Natural killer cell (primary cell): ENCODE measurements around the gene UBE4A. TPM values are rescaled to one million over a fixed set of nuclear protein-coding genes. Genes with fewer than 3 reads are reported as not detected.

Source experiments
- ATAC-seq, 3 donors: fragments of 150-1000 bp in 2 of 3; fragments of 200-7000 bp in 1 of 3; cut with Tn5 transposase; 1 replicate in 1 of 3; 2 replicates in 2 of 3; pipeline ENCODE4 v1.10.0; 2021; ENCODE audit warnings: mild to moderate bottlenecking in 2 of 3, moderate library complexity in 2 of 3
- DNase-seq, 2 donors: peaks; one replicate each; pipeline versions ENCODE4 v3.0.0 to v3.0.0-alpha.2; 2013 to 2021; ENCODE audit warnings: mixed read lengths in 1 of 2
- H3K27ac ChIP-seq: one replicate; pipeline ENCODE4 v1.5.1; 2013; ENCODE audit warnings: mild to moderate bottlenecking, low read length
- H3K27me3 ChIP-seq: one replicate; pipeline ENCODE4 v1.6.1; 2013; ENCODE audit warnings: low read length; ENCODE audit not compliant: control insufficient read depth, insufficient read depth
- H3K36me3 ChIP-seq: one replicate; pipeline ENCODE4 v1.6.1; 2013; ENCODE audit warnings: low read length; ENCODE audit not compliant: control insufficient read depth, insufficient read depth
- H3K4me1 ChIP-seq: one replicate; pipeline ENCODE4 v1.6.1; 2013; ENCODE audit warnings: low read length; ENCODE audit not compliant: control insufficient read depth, insufficient read depth
- H3K4me3 ChIP-seq: one replicate; pipeline ENCODE4 v1.5.1; 2013; ENCODE audit warnings: low read length
- H3K9me3 ChIP-seq: one replicate; pipeline ENCODE4 v1.6.1; 2013; ENCODE audit warnings: low read length; ENCODE audit not compliant: control insufficient read depth, insufficient read depth
- H3K27ac Mint-ChIP-seq, 2 donors: one replicate each; pipeline ENCODE4 v1.8.0; 2022; ENCODE audit warnings: mild to moderate bottlenecking in 2 of 2, mixed read lengths in 2 of 2, moderate library complexity in 1 of 2
- H3K27me3 Mint-ChIP-seq, 2 donors: one replicate each; pipeline ENCODE4 v1.8.0; 2022; ENCODE audit warnings: low read depth in 2 of 2, mixed read lengths in 2 of 2
- H3K36me3 Mint-ChIP-seq: one replicate; pipeline ENCODE4 v1.8.0; 2022; ENCODE audit warnings: mixed read lengths
- H3K4me1 Mint-ChIP-seq, 2 donors: one replicate each; pipeline ENCODE4 v1.8.0; 2022; ENCODE audit warnings: mixed read lengths in 2 of 2
- H3K4me3 Mint-ChIP-seq: one replicate; pipeline ENCODE4 v1.8.0; 2022; ENCODE audit warnings: mild to moderate bottlenecking, moderate library complexity, mixed read lengths
- H3K9me3 Mint-ChIP-seq, 2 donors: one replicate each; pipeline ENCODE4 v1.8.0; 2022; ENCODE audit warnings: mixed read lengths in 2 of 2
- CTCF ChIP-seq: fragments of 200-600 bp; IDR thresholded peaks from one replicate; pipeline ENCODE4 v1.8.0; 2022; ENCODE audit warnings: antibody characterized with exemption
- WGBS: methylation state at CpG from one replicate; pipeline ENCODE4 v1.1.7; 2013; ENCODE audit warnings: missing lambda C conversion rate; ENCODE audit not compliant: insufficient coverage; 5-methylcytosine and 5-hydroxymethylcytosine counted together
- intact Hi-C: fragments of 100-400 bp; cut with micrococcal nuclease; formaldehyde crosslinking; loops from one replicate; pipeline ENCODE4 v1.14.2; 2022
- total RNA-seq, 4 donors: library from RNA; stranded (reverse); fragments of 120-200 nt in 1 of 4; gene quantifications; one replicate each; pipeline versions ENCODE4 v1.2.3 to v1.2.4, GENCODE V29; 2013 to 2022

UBE4A gene
- total RNA-seq, 3 donors from 2014 or later (not counting 1 experiment from before 2014, with no cell fraction given) = 35.1 to 43.9 (median 37.0) TPM

GRCh38 chr11:118339281-118339961, 20.0 kb upstream of the UBE4A start:
- Histone ChIP-seq H3K27me3 (no peaks in the 10 kb centered on the region), H3K9me3 (no peaks in the 10 kb centered on the region), H3K27ac (peak overlapping the region; percentile 81), H3K4me1 (peaks cover 45% of the 10 kb centered on the region), H3K4me3 (peak overlapping the region; percentile 47), H3K36me3 (no peaks in the 10 kb centered on the region)
- ATAC-seq = peak in 2 of 3 donors; percentile 6 to 19
- Mint-ChIP-seq H3K4me1 (peaks cover 40 to 41% of the 10 kb centered on the region in 2 donors), H3K27me3 (no peaks in the 10 kb centered on the region), H3K36me3 (no peaks in the 10 kb centered on the region), H3K27ac (peak overlapping the region; percentile 95 to 97), H3K4me3 (peak overlapping the region; percentile 82), H3K9me3 (no peaks in the 10 kb centered on the region)
- TF ChIP-seq CTCF = no peak
- intact Hi-C loops = no loop called here
- peak in 1 of 2 donors; percentile 63 for DNase-seq
- 66% methylated on average over 5 of the region's 5 CpGs for WGBS

GRCh38 chr11:118340449-118340848, 19.0 kb upstream of the UBE4A start:
- ATAC-seq (no peak), DNase-seq (peak in 1 of 2 donors; percentile 56)
- H3K27me3 ChIP-seq = no peaks in the 10 kb centered on the region
- WGBS = 76% methylated on average over 2 of the region's 3 CpGs
- no peaks in the 10 kb centered on the region for H3K36me3 ChIP-seq
- intact Hi-C loops = no loop called here
- H3K27me3 Mint-ChIP-seq = no peaks in the 10 kb centered on the region
- H3K4me3 ChIP-seq = peak overlapping the region; percentile 47
- peak overlapping the region; percentile 95 to 97 for H3K27ac Mint-ChIP-seq
- H3K9me3 Mint-ChIP-seq = no peaks in the 10 kb centered on the region
- H3K4me1 Mint-ChIP-seq = peaks cover 42 to 43% of the 10 kb centered on the region in 2 donors
- peak overlapping the region; percentile 35 for H3K4me3 Mint-ChIP-seq
- no peak for TF ChIP-seq CTCF
- peak overlapping the region; percentile 81 for H3K27ac ChIP-seq
- no peaks in the 10 kb centered on the region for H3K36me3 Mint-ChIP-seq
- no peaks in the 10 kb centered on the region for H3K9me3 ChIP-seq
- peaks cover 40% of the 10 kb centered on the region for H3K4me1 ChIP-seq

- no peaks in the 10 kb centered on the region for H3K27me3 ChIP-seq
- peak overlapping the region; percentile 47 for H3K4me3 ChIP-seq
- WGBS = 76% methylated on average over 3 of the region's 3 CpGs
- Mint-ChIP-seq H3K36me3 (no peaks in the 10 kb centered on the region), H3K27me3 (no peaks in the 10 kb centered on the region), H3K4me1 (peaks cover 42 to 46% of the 10 kb centered on the region in 2 donors), H3K9me3 (no peaks in the 10 kb centered on the region), H3K4me3 (peak overlapping the region; percentile 29), H3K27ac (peak overlapping the region; percentile 95 to 97)
- peaks cover 37% of the 10 kb centered on the region for H3K4me1 ChIP-seq
- peak in 1 of 2 donors; percentile 33 for DNase-seq
- H3K36me3 ChIP-seq = no peaks in the 10 kb centered on the region
- TF ChIP-seq CTCF = no peak
- peak overlapping the region; percentile 81 for H3K27ac ChIP-seq
- no peaks in the 10 kb centered on the region for H3K9me3 ChIP-seq
- no peak for ATAC-seq
- intact Hi-C loops = no loop called here
Observed at GRCh38 chr11:118341261-118341660, 18.1 kb upstream of the UBE4A start.
